ENCODE measurements around the gene ITPR3.

The ITPR3 gene

DNA sequence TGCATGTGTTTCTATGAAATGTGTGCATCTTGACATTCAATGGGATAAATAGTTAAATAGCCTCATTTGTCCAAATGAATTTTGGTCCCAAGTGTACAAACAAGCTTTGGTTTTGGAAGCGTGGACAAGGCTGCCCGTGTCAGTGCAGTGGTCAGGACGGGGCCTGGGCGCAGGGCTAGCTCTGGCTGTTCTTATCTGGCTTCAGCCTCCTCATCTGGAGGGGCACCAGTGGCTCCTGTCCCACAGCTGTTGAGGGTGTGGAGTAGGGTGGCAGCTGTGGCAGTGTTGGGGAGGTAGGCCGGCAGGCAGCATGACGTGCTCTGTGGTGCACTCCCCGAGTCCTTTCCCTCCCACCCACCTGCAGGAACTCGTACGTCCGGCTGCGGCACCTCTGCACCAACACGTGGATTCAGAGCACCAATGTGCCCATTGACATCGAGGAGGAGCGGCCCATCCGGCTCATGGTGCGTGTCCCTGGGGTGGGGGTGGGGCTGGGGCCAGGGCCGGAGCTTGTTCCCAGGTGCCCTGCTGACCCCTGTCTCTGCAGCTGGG lies 43.5 kb downstream of the ITPR3 start:
- DNase-seq (ENCODE audit: low read depth in 2 of 3, low spot score in 2 of 3), result no peak

DNA sequence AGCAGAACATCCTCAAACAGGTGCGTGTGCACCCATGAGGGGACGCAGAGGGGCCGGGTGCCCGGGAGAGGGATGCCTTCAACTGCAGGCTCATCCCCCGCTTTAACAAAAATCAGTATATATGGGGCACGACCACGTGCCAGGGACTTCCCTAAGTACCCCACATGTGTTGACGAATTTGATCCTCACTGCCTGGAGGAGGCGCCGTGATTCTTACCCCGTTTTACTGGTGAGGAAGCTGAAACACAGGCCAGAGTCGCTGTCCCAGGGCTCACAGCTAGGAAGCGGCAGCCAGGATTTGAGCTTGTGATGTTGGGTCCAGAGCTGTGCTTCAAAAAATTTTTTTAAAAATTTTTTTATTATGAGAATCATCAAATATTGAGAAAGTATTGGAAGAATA lies 44.8 kb downstream of the ITPR3 start:
- DNase-seq (ENCODE audit: low read depth in 2 of 3, low spot score in 2 of 3), result no peak

DNA sequence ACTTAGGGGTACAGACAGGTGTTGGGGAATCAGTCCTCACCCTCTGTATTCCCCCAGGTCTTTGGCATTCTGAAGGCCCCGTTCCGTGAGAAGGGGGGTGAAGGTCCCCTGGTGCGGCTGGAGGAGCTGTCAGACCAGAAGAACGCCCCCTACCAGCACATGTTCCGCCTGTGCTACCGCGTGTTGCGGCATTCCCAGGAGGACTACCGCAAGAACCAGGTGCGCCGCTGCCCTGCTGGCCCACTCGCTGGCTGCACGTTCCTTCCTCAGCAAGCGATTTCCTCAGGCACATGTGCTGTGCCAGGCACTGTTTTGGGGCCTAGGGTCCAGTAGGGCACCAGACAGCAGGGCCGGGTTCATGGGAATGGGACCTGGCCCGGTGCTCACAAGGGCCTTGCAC lies 46.0 kb downstream of the ITPR3 start:
- DNase-seq (ENCODE audit: low read depth in 2 of 3, low spot score in 2 of 3), result no peak

DNA sequence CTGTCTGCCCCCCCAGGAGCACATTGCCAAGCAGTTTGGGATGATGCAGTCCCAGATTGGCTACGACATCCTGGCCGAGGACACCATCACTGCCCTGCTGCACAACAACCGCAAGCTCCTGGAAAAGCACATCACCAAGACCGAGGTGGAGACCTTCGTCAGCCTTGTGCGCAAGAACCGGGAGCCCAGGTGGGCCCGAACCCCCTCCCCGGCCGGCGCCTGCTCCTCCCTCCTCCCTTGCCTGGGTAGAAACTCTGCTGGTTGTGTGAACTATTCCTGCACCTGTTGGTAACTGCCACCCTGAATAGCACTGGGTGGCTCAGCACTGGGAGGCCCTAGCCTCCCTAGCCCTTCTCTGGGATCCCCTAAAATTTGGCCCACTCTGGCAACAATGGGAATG lies 46.7 kb downstream of the ITPR3 start:
- DNase-seq (ENCODE audit: low read depth in 2 of 3, low spot score in 2 of 3), result no peak

DNA sequence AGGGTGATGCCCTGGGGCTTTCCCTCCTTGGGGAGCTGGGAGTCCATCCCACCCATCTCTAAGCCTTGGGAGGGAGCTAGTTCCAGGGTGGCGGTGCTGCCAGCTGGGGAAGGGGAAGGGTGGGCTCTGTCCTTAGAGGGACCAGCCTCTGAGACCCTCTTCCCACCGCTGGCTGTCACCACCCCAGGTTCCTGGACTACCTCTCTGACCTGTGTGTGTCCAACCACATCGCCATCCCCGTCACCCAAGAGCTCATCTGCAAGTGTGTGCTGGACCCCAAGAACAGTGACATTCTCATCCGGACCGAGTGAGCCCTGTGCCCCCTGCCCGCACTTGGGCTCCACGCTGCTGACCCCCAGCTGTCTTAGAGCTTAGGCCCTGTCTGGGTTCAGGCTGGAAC lies 47.2 kb downstream of the ITPR3 start:
- no peak for DNase-seq (ENCODE audit: low read depth in 2 of 3, low spot score in 2 of 3)

DNA sequence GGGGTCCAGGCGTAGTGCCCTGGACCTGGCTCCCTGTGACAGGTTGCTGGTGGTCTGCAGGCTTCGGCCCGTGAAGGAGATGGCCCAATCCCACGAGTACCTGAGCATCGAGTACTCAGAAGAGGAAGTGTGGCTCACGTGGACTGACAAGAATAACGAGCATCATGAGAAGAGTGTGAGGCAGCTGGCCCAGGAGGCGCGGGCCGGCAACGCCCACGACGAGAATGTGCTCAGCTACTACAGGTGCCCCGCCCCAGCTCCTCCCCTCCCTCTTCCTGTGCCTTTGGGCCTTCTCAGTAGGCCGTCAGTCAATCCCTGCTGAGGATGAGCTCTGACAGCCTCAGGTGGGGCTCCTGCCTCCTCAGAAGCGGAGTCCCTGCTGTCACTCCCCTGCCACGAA lies 47.8 kb downstream of the ITPR3 start:
- no peak for DNase-seq (ENCODE audit: low read depth in 2 of 3, low spot score in 2 of 3)

DNA sequence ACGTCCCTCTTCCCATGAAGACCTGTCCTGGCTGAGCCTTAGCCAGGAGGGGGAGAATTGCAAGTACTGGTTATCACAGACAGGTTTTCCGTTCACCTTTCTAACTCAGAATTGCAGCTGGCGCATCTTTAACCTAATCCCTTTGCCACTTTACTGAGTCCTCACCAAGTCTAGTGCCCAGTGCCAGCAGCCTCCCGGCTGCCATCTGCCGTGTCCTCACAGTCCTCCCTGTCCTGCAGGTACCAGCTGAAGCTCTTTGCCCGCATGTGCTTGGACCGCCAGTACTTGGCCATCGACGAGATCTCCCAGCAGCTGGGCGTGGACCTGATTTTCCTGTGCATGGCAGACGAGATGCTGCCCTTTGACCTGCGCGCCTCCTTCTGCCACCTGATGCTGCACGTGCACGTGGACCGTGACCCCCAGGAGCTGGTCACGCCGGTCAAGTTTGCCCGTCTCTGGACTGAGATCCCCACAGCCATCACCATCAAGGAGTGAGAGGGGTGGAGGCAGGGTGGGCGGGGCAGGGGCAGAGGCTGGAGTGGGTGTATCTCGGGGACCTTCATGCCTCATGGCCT lies 49.1 kb downstream of the ITPR3 start:
- DNase-seq (ENCODE audit: low read depth in 2 of 3, low spot score in 2 of 3), result no peak

DNA sequence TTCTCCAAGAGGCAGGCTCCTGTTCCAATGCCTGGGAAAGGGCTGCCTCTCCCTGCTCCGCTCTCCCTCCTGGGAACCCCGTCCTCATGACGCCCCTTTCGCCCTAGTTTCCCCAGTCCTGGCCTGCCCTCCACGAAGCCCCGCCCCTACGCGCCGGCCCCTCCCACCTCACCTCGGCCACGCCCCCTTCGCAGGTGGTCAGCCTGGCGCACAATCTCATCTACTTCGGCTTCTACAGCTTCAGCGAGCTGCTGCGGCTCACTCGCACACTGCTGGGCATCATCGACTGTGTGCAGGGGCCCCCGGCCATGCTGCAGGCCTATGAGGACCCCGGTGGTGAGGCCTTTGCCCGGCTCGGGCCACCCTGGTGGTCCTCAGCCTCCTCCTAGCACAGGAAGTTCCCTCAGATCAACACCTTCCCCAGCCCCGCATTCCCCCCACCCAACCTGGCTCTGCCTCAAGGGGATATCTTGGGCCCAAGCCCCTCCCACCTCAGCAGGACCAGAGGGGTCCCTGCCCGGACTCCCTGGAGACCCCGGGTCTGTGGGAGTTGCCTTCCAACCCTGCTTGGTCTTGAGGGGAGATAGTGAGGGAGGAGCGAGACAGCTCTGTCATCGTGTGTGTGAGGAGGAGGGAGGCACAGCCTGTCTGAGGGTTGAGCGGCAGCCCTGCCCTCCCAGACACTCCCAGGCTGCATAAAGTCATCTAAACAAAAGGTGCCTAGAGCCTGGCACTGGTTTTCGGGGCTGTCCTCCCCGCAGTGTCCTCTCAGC lies 50.0 kb downstream of the ITPR3 start:
- no peak for DNase-seq (ENCODE audit: low read depth in 2 of 3, low spot score in 2 of 3)

DNA sequence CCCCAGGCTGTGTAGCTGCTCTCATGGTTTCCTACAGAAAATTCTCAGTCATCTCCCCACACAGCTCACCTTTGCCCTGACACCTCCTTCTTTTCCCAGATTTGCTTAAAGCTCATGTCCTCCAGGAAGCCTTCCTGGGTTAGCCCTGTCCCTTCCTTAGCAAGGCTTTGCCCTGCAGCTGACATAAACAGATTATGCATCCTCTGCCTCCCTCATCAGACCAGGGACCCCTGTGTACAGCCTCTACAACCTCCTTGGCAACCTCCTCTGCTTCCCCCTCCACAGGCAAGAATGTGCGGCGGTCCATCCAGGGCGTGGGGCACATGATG lies 50.6 kb downstream of the ITPR3 start:
- DNase-seq (ENCODE audit: low read depth in 2 of 3, low spot score in 2 of 3), result no peak

DNA sequence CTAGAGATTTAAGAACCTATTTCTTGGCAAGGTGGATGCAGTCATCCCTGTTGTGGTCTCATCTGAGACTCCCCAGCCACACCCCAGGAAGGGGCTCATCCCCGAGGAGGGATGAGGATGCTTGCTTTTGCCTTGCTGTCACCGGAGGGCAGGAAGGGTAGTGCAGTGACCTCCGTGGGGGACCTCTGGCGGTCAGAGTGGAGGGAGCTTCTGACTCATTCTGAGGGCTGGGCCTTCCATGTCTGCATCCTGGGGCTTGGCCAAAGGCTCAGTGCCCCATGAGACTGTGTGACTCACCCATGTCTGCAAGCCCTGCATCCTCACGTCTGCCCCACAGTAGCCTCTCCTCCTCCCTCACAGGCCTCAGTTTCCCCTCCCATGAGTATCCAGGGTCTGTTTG lies 51.7 kb downstream of the ITPR3 start:
- no peak for DNase-seq (ENCODE audit: low read depth in 2 of 3, low spot score in 2 of 3)

DNA sequence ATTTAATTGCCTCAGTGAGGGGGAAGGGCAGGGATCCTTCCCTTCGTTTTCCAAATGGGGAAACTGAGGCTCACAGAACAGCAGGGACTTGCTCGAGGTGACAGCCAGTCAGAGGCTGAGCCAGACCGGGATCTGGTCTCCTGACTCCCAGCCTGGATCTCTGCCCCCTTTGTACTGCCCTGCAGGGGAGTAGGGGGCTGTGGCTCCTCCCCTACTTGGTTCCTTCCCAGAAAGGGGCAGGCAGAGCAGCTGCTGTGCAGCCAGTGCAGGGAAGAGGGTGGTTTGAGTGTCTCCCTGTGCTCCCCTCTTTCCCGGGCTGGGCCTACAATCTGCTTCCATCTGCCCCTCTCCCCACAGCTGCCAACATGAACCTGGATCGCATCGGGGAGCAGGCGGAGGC lies 52.7 kb downstream of the ITPR3 start:
- DNase-seq (ENCODE audit: low read depth in 2 of 3, low spot score in 2 of 3), result no peak

DNA sequence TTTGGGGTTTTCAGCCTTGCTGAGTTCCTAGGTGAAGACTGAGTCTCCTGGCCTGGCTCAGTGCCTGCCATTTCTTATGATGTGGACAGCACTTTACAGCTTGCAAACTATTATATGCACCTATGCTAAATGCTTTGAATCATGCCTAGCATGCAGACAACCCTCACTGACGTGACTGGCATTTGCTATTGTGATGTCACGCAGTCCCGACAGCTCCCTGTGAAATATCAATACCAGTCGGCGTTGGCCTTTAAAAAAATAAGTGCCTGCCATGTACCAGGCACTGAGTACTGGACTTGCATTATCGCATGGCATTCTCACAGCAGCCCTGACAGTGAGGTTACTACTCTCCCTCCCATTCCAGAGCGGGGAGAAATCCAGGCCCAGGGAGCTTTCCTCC lies 54.8 kb downstream of the ITPR3 start:
- DNase-seq (ENCODE audit: low read depth in 2 of 3, low spot score in 2 of 3), result no peak

DNA sequence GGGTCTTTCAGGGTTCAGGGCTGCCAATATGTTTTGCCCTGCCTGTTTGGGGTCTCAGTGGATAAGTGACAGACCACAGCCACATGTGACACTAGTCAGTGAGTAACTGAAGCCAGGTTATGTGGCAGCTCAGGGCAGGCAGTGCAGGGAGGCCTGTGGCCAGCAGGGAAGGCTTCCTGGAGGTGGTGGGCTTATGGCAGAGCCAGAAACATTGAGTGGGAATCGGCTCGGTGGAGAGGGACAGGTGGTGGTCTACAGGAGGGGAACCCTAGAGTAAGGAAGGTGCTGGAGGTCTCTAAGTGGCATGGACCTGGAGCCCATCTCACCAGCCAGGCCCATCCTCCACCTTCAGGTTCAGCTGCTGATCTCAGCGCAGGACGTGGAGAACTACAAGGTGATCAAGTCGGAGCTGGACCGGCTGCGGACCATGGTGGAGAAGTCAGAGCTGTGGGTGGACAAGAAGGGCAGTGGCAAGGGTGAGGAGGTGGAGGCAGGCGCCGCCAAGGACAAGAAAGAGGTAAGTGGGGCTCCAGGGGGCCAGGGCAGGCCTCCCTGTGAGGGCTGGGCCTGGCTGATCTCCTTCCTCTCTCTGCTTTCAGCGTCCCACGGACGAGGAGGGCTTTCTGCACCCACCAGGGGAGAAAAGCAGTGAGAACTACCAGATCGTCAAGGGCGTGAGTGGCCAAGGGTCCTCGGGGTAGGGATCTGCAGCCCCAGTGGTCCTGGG lies 55.5 kb downstream of the ITPR3 start:
- DNase-seq (ENCODE audit: low read depth in 2 of 3, low spot score in 2 of 3), result no peak

DNA sequence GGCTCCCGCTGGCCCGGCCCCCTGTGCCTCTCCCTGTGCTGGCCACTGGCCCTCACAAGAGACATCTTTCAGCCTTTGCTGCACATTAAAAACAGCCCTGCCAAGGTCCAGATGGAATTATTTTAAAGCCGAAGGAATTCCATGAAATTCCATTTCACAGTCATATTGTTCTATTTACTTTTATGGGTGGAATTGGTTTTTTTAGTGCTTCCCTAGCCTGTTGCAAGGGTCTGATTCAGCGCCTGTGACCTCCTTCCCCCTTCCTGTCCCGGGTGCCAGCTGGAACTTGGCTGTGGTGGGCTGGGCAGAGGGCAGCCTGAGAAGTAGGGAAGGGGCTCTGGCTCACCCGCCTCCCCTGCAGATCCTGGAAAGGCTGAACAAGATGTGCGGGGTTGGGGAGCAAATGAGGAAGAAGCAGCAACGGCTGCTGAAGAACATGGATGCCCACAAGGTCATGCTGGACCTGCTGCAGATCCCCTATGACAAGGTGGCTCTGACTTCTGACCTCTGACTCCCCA lies 56.1 kb downstream of the ITPR3 start:
- DNase-seq (ENCODE audit: low read depth in 2 of 3, low spot score in 2 of 3), result no peak

DNA sequence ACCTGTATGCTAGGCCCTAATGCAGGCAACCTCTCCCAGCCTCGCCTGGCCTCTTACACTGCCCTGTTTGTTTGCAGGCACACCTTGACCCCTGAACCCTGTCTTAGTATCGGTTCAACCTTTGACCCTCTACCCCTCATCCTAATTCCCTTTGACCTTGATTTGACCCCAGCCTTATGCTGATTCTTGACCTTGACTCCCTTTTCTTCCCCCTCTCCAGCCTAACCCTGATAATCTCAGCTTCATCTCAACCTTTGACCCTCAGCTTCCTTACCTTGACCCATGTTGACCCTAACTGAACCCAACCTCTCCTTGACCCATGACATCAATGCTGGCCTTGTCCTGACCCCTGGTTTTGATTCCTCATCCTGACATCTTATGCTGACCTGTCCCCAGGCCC lies 56.6 kb downstream of the ITPR3 start:
- DNase-seq (ENCODE audit: low read depth in 2 of 3, low spot score in 2 of 3), result no peak

DNA sequence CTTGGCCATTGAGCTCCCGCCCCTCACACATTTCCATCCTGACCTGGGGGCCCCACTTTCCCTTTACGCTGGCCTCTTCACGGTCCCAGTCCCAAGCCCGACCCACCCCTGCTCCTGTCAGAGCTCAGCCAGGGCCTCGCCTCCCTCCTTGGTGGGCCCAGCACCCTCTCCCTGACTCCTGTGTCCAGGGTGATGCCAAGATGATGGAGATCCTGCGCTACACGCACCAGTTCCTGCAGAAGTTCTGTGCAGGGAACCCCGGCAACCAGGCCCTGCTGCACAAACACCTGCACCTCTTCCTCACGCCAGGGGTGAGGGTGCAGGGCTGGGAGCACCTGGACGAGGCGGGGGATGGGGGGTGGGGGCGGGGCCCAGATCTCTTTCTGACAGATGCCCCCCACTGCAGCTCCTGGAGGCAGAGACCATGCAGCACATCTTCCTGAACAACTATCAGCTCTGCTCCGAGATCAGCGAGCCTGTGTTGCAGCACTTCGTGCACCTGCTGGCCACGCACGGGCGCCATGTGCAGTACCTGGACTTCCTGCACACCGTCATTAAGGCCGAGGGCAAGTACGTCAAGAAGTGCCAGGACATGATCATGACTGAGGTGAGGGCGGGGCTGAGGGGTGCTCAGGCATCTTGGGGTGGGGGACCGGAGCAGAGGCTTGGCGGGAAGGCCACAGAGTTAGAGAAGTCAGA lies 57.3 kb downstream of the ITPR3 start:
- DNase-seq (ENCODE audit: low read depth in 2 of 3, low spot score in 2 of 3), result no peak

DNA sequence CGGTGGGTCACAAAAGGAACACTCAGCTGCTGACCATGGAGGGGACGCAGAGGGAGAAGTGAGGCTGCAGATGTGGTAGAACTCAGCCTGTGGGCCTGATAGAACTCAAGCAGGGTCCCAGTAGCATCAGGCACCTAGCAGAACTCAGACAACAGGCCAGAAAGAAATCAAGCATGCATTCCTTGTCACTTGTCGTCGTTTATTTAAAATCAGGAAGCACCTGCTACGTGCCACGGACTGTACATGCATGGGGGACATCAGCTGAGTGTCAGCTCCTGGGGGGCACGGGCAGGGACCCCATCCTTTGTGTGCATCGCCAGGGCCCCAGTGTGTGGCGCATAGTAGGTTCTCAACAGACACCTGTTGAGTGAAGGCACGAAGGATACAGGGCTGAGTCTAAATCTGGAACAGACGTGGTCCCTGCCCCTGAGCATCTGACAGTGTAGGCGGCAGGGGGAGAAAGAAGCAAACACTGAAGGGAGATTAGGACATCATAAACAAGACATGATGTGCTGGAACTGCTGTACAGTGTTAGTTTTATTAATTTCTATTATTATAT lies 57.9 kb downstream of the ITPR3 start:
- DNase-seq (ENCODE audit: low read depth in 2 of 3, low spot score in 2 of 3), result no peak

DNA sequence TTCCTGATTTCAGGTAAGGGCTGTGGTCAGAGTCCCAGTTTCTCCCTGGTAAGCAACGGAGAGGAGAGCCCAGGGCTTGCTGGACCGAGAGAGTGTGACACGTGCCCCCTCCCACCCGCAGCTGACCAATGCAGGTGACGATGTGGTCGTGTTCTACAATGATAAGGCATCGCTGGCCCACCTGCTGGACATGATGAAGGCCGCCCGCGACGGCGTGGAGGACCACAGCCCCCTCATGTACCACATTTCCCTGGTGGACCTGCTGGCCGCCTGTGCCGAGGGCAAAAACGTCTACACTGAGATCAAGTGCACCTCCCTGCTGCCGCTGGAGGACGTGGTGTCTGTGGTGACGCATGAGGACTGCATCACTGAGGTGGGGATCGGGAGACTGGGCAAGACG lies 58.6 kb downstream of the ITPR3 start:
- DNase-seq (ENCODE audit: low read depth in 2 of 3, low spot score in 2 of 3), result no peak

DNA sequence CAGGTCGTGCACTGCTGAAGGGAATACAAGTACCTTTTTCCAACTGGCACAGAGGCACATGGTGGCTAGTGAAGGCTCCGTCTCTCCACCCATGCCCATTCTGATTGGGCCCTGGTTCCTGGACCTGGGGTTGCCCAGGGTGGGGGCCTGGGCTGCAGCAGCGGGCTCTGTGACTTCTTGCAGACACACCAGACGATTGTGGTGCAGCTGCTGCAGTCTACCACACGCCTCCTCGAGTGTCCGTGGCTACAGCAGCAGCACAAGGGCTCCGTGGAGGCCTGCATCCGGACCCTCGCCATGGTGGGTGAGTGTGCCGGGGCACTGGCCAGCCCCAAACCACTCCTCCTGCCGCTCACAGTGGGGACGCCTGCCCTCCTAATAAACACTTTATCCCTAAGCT lies 61.2 kb downstream of the ITPR3 start:
- DNase-seq (ENCODE audit: low read depth in 2 of 3, low spot score in 2 of 3), result no peak

DNA sequence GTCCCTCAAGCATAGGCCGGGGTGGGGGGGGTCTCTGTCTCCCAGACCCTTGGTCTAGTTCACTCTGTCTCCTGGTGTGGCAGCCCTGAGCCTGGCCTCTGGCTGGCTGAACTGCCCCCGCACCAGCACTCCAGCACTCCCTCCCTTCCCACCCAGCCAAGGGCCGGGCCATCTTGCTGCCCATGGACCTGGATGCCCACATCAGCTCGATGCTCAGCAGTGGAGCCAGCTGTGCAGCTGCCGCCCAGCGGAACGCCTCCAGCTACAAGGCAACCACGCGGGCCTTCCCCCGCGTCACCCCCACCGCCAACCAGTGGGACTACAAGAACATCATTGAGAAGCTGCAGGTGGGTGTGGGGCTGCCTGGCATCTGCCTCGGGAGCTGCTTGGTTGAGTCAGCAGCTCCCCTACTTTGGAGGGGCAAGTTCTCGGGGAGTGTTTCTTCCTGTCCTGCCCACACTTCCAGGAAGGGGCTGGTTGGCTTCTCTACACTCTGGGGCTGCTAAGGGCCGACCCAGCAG lies 62.0 kb downstream of the ITPR3 start:
- DNase-seq (ENCODE audit: low read depth in 2 of 3, low spot score in 2 of 3), result no peak
